Measurements from ENCODE around the gene FHL5. TPM values are rescaled to one million over a fixed set of nuclear protein-coding genes. Genes with fewer than 3 reads are reported as not detected.
"Not testable (repeated sequence)": the region's sequence is repeated elsewhere in the genome, so short reads cannot be mapped to it uniquely, and the experiment has no call there.

Gene FHL5
- total RNA-seq, 6 donors from 2014 or later = 10.5 to 25.8 (median 13.3) TPM

DNA sequence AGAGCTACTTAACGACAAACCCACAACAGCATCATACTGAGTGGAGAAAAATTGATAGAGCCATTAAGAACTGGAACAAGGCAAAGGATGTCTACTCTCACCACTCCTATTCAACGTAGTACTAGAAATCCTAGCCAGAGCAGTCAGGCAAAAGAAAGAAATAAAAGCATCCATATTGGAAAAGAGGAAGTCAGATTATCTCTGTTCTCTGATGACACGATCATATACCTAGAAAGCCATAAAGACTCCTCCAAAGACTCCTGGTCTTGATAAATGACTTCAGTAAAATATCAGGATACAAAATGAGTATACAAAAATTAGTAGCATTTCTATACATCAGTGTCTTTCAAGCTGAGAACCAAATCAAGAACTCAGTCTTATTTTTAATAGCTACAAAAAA, 17.0 kb upstream of the FHL5 start:
- no peak for DNase-seq
- Histone ChIP-seq H3K4me3 (no peak overlapping the region), H3K9me3 (no peaks in the 10 kb centered on the region), H3K27me3 (no peaks in the 10 kb centered on the region), H3K4me1 (no peaks in the 10 kb centered on the region), H3K27ac (no peak overlapping the region), H3K36me3 (peaks cover 1 to 83% (median 17%) of the 10 kb centered on the region in 4 donors)
- 94 to 99% methylated on average over 3 of the region's 3 CpGs for WGBS, 2 donors
- no peak for ATAC-seq (ENCODE audit: low FRiP score in 2 of 2)
- no peak for TF ChIP-seq POLR2AphosphoS5 (IDR thresholded peaks at IDR 0.05)
- TF ChIP-seq, protein P1, sequence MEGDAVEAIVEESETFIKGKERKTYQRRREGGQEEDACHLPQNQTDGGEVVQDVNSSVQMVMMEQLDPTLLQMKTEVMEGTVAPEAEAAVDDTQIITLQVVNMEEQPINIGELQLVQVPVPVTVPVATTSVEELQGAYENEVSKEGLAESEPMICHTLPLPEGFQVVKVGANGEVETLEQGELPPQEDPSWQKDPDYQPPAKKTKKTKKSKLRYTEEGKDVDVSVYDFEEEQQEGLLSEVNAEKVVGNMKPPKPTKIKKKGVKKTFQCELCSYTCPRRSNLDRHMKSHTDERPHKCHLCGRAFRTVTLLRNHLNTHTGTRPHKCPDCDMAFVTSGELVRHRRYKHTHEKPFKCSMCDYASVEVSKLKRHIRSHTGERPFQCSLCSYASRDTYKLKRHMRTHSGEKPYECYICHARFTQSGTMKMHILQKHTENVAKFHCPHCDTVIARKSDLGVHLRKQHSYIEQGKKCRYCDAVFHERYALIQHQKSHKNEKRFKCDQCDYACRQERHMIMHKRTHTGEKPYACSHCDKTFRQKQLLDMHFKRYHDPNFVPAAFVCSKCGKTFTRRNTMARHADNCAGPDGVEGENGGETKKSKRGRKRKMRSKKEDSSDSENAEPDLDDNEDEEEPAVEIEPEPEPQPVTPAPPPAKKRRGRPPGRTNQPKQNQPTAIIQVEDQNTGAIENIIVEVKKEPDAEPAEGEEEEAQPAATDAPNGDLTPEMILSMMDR (IDR thresholded peaks at IDR 0.05) = no peak
- no peak for TF ChIP-seq EP300 (IDR thresholded peaks at IDR 0.05)
- TF ChIP-seq POLR2A (IDR thresholded peaks at IDR 0.05) = no peak

DNA sequence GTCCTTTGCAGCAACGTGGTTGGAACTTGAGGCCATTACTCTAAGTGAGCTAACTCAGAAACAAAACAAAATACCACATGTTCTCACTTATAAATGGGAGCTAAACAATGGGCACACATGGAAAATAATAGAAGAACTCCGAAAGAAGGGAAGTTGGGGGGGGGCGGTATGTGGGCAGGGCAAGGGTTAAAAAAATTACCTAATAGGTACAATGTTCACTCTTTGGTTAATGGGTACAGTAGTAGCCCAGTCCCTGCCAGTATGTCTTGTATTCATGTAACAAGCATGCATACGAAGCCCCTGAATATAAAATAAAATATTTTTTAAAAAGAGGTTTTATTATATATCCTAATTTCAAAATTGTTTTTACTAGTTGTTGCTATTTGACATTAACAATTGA, 15.3 kb upstream of the FHL5 start:
- 94% methylated on average over 4 of the region's 4 CpGs for WGBS, 2 donors
- H3K4me3 ChIP-seq = no peak overlapping the region

DNA sequence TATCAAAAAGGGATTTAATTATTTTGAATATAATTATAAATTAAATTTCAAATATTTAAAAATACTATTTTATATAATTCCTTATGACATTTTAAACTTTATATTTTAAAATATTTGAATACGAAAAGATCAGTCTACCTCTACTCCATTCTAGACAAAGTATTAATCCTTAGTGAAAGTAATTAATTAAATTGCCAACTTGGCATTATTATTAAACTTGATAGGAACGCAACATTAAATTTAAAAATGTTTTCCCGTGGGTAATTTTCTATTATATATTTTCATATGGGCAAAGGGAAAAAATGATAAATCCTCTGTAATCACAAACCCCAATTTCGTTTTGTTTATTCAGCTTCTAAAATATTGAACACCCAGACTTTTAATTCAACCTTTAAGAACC, 8.4 kb upstream of the FHL5 start:
- Histone ChIP-seq H3K4me1 (no peaks in the 10 kb centered on the region), H3K27ac (no peak overlapping the region), H3K27me3 (no peaks in the 10 kb centered on the region), H3K36me3 (peaks cover 9 to 65% (median 29%) of the 10 kb centered on the region in 4 donors), H3K9me3 (no peaks in the 10 kb centered on the region), H3K4me3 (no peak overlapping the region)
- ATAC-seq (ENCODE audit: low FRiP score in 2 of 2) (no peak), DNase-seq (no peak)
- WGBS, 2 donors = 97% methylated on average over 4 of the region's 4 CpGs
- TF ChIP-seq POLR2AphosphoS5 (IDR thresholded peaks at IDR 0.05) (no peak), POLR2A (IDR thresholded peaks at IDR 0.05) (no peak), EP300 (IDR thresholded peaks at IDR 0.05) (no peak)
- TF ChIP-seq, protein P1 (IDR thresholded peaks at IDR 0.05) = no peak

More for the DNA sequence above, 15.3 kb upstream of the FHL5 start:
- Histone ChIP-seq H3K9me3 (no peaks in the 10 kb centered on the region), H3K4me1 (no peaks in the 10 kb centered on the region), H3K27ac (no peak overlapping the region), H3K27me3 (no peaks in the 10 kb centered on the region), H3K36me3 (peaks cover 5 to 96% (median 22%) of the 10 kb centered on the region in 4 donors)
- DNase-seq (no peak), ATAC-seq (ENCODE audit: low FRiP score in 2 of 2) (no peak)
- TF ChIP-seq, protein P1 (IDR thresholded peaks at IDR 0.05) = no peak
- TF ChIP-seq POLR2AphosphoS5 (IDR thresholded peaks at IDR 0.05) (no peak), EP300 (IDR thresholded peaks at IDR 0.05) (no peak), POLR2A (IDR thresholded peaks at IDR 0.05) (no peak)

DNA sequence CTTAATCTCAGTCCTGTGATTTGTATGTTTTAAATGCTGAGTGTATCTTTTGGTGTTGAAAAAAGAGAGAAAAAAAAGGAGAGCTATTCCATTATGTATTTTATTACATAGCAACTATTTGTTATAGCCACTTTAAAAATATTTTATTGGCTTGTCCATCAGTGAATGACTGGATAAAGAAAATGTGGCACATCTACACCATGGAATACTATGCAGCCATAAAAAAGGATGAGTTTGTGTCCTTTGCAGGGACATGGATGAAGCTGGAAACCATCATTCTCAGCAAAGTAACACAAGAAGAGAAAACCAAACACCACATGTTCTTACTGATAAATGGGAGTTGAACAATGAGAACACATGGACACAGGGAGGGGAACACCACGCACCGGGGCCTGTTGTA, 3.2 kb upstream of the FHL5 start:
- peaks cover 0 to 14% (median 2%) of the 10 kb centered on the region in 4 donors for H3K36me3 ChIP-seq
- not testable (repeated sequence) for DNase-seq; ATAC-seq (ENCODE audit: low FRiP score in 2 of 2); H3K4me1 ChIP-seq; H3K27ac ChIP-seq; H3K4me3 ChIP-seq; H3K27me3 ChIP-seq; H3K9me3 ChIP-seq
- WGBS, 2 donors = 96 to 100% methylated on average over 2 of the region's 2 CpGs

DNA sequence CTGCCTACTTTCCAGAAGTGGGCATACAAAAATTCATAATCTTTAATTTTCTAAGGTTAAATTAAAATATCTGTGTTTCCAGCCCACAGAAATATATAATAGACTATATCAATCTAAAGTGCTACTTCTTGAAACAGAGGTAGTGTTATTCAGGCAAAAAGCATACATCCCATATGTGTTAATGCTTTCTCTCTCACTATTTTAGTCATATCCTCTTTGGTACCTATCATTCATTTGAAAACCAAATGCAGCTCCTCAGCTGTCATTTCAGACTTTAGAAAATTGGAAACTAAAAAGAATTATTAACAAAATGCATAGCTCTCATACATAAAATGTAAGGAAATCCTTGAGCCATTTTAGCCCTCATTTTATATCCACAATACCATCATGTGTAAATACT, 925 bp downstream of the FHL5 start:
- Histone ChIP-seq H3K4me3 (peak overlapping the region in 3 of 4 donors; percentile 3 to 34 (median 14)), H3K27me3 (no peaks in the 10 kb centered on the region), H3K27ac (peak overlapping the region in 1 of 4 donors; percentile 27), H3K36me3 (no peaks in the 10 kb centered on the region), H3K4me1 (no peaks in the 10 kb centered on the region), H3K9me3 (no peaks in the 10 kb centered on the region)
- no peak for DNase-seq
- TF ChIP-seq EP300 (IDR thresholded peaks at IDR 0.05) (no peak), POLR2AphosphoS5 (IDR thresholded peaks at IDR 0.05) (no peak), POLR2A (IDR thresholded peaks at IDR 0.05) (no peak)
- TF ChIP-seq, protein P1 (IDR thresholded peaks at IDR 0.05) = no peak
- no peak for ATAC-seq (ENCODE audit: low FRiP score in 2 of 2)
